ENCODE data around the gene SLCO3A1.

The SLCO3A1 gene

GRCh38 chr15:92011611-92012367 lies 158.3 kb downstream of the SLCO3A1 start:
- no peak for DNase-seq

- DNase-seq, result no peak
Measured at GRCh38 chr15:92012368-92012629, 158.8 kb downstream of the SLCO3A1 start.

GRCh38 chr15:92012881-92013280 lies 159.4 kb downstream of the SLCO3A1 start:
- no peak for DNase-seq

- DNase-seq, result no peak
Measured at GRCh38 chr15:92014281-92015030, 160.9 kb downstream of the SLCO3A1 start.

DNA sequence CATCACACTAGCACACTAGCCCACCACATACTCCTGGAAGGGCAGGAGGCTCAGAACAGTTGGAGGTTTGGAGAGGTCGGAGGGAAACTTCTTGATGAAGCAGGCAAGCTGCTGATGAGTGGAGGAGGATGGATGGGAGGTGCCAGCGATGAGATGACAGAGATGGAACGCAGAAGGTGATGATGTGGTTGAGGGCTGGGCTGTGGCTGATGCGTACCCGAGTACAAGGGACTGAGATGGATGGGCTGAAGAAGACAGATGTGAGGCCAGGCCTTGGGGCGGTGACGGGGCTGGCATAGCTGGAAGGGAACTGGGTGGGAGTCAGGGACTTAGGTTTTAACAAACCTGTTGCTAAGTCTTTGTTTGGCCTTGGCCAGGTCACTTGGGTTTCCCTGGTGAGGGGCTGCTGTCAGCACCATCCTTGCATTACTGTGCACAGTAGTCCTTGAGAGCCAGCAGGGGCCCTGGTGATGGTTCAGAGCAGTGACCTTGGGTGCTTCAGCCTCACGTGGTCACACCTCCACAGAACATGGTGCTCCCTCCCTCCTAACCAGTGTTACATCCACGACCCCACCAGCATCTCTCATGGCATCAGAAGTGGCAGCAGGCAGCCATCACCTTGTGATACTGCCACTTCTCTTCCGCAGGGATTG lies 164.5 kb downstream of the SLCO3A1 start:
- no peak for DNase-seq

- no peak for DNase-seq
Measured at GRCh38 chr15:92018535-92019239, 165.2 kb downstream of the SLCO3A1 start.

GRCh38 chr15:92019706-92020105 lies 166.2 kb downstream of the SLCO3A1 start:
- DNase-seq, result no peak

- DNase-seq, result no peak
Measured at GRCh38 chr15:92020207-92020606, 166.7 kb downstream of the SLCO3A1 start.

DNA sequence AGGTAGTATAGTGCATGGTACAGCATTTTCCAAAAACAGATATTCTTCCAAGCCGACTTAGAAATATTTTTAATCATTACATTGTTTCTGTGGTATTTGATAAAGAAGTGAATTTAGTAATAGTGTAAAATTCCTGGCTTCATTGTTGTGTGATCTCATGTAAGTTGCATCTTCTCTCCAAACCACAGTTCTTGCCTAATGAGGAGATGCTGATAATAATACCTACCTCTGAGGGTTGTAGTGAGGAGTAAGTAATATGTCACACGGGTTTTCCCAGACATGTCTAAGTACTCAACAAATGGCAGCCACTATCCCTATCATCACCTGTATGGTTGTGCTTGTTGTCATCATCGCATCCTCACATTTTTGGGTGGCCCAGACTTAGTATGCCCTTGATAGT lies 167.3 kb downstream of the SLCO3A1 start:
- no peak for DNase-seq

GRCh38 chr15:92021792-92022191 lies 168.3 kb downstream of the SLCO3A1 start:
- DNase-seq, result no peak

- DNase-seq, result no peak
Measured at GRCh38 chr15:92023965-92024364, 170.5 kb downstream of the SLCO3A1 start.

DNA sequence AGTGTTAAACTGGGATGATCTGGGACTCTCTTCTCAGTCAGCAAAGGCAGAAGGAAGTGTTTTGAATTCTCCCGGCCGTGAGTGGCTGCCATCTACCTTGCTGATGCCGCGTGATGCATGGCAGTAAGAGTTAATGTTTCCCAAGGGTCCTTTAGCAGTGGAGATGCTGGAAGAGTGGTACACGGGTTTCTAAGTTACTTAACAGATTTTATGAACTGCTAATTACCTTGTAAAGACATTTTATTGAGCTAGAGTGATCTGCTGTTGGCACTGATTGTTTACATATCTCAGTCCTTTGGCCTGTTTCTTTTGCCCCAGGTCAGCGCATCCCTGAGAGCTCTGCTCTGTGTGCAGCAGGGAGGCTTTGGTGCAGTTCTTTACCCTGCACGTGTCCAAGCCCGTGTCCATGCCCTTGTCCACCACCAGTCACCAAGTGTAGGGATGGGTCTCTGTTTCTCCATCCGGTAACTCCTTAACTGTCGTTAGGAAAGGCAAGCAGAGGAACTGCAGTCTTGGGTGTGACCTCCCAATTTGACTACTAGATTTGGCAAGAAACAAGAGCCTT lies 172.3 kb downstream of the SLCO3A1 start:
- DNase-seq, result no peak

DNA sequence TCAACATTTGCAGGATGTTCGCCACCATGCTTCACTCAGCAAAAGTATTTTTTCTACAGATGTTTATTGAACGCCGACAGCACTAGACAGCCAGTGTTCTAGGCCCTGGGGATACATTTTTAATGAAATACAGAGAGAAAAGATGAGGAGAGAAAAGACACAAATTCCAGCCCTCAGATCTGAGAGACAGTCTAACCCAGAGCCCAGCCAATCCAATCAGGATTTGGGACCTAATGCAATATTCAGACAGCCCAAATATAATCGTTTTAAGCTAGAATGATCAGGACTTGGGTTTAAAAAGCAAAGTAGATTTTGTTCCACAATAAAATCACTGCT lies 174.8 kb downstream of the SLCO3A1 start:
- no peak for DNase-seq

GRCh38 chr15:92029767-92030166 lies 176.3 kb downstream of the SLCO3A1 start:
- no peak for DNase-seq

DNA sequence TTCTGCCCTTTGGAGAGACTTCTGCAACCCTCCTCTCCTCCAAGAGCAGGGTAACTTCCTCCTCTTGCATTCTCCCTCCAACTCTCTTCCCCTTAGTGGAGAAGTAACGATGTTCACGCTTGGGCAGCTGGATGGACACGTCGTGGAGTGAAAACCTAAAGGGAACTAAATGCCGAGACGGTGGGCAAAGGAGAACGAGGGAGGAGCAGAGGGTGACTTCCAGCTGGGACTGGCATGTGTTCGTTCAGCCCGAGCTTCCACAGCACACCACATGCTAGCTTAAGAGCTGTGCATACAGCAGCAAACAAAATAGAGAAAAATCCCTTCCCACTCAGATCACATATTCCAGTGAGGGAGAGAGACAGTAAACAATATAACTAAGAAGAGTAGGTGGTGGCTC lies 179.8 kb downstream of the SLCO3A1 start:
- no peak for DNase-seq

DNA sequence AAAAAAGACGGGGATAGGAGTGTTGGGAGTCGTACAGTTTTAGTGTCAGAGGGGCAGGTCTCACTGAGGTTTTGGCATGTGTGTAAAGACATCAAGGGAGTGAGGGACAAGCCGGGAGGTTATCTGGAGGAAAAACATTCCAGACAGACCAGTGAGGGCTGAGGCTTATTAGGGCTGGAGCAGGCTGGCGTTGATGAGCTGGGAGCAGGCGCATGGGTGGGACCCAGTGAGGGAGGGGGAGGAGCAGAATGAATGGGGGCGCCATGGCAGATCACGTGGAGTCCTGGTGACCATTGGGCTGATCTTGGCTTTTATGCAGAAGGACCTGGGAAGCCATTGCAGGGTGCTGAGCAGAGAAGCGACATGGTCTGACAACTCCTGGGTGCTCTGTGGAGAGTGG lies 180.2 kb downstream of the SLCO3A1 start:
- DNase-seq, result no peak

GRCh38 chr15:92034227-92034626 lies 180.7 kb downstream of the SLCO3A1 start:
- DNase-seq, result no peak

- DNase-seq, result no peak
Measured at GRCh38 chr15:92035551-92035950, 182.0 kb downstream of the SLCO3A1 start.

GRCh38 chr15:92035961-92036360 lies 182.5 kb downstream of the SLCO3A1 start:
- DNase-seq, result no peak

DNA sequence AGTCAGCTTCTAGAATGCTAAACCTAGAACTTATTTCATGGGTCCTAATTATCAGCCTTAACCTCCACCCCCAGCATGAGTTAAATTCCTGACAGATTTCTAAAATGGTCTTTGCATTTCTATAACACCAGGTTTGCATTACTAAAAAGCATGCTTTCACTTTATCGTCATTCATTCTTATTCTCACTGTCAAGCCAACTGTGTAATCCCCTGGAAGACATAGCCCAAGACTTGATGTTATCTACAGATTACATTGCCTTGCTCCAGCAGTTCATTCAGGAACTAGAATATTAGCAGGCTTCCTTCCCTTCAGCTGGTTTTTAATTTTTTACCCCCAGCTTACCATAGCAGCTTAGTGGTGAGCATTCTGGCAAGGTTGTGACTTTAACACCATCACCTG lies 184.0 kb downstream of the SLCO3A1 start:
- no peak for DNase-seq

- DNase-seq, result no peak
Measured at GRCh38 chr15:92040350-92040749, 186.8 kb downstream of the SLCO3A1 start.

- no peak for DNase-seq
Measured at GRCh38 chr15:92041371-92041770, 187.9 kb downstream of the SLCO3A1 start.

- DNase-seq, result no peak
Measured at GRCh38 chr15:92043283-92043682, 189.8 kb downstream of the SLCO3A1 start.
